ENCODE data around the gene DDX52. TPM values are rescaled to one million over a fixed set of nuclear protein-coding genes. Genes with fewer than 3 reads are reported as not detected.

Gene DDX52
- total RNA-seq, 1 donor from 2014 or later: 56.4 TPM

DNA sequence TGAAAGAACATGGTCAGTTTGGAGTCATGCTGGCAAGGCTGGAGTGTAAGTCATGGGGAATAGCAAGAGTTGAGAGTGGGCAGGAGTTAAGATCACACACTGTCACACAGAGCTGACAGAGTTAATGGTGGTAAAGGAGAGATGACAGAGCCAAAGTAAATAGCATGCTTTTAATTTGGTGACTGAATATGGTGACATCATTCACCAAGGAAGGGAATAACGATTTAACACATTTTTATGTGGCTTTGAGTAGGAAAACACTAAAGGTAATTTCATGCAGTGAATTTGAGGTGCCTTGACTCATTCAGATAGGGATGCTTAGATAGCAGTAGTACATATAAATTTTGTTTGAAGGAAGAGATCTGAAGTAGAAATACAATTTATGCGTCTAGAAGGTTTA lies 76.1 kb downstream of the DDX52 start:
- Mint-ChIP-seq H3K4me1 (peaks cover 4% of the 10 kb centered on the region), H3K27me3 (ENCODE audit: low read depth) (no peaks in the 10 kb centered on the region), H3K27ac (ENCODE audit: unreplicated experiment) (no peak overlapping the region), H3K9me3 (no peaks in the 10 kb centered on the region), H3K36me3 (ENCODE audit: low read depth) (peaks cover 30% of the 10 kb centered on the region), H3K4me3 (no peak overlapping the region)
- DNase-seq (ENCODE audit: low read depth, low spot score): no peak
- TF ChIP-seq, protein P1, sequence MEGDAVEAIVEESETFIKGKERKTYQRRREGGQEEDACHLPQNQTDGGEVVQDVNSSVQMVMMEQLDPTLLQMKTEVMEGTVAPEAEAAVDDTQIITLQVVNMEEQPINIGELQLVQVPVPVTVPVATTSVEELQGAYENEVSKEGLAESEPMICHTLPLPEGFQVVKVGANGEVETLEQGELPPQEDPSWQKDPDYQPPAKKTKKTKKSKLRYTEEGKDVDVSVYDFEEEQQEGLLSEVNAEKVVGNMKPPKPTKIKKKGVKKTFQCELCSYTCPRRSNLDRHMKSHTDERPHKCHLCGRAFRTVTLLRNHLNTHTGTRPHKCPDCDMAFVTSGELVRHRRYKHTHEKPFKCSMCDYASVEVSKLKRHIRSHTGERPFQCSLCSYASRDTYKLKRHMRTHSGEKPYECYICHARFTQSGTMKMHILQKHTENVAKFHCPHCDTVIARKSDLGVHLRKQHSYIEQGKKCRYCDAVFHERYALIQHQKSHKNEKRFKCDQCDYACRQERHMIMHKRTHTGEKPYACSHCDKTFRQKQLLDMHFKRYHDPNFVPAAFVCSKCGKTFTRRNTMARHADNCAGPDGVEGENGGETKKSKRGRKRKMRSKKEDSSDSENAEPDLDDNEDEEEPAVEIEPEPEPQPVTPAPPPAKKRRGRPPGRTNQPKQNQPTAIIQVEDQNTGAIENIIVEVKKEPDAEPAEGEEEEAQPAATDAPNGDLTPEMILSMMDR (conservative IDR thresholded peaks at IDR 0.05): no peak

DNA sequence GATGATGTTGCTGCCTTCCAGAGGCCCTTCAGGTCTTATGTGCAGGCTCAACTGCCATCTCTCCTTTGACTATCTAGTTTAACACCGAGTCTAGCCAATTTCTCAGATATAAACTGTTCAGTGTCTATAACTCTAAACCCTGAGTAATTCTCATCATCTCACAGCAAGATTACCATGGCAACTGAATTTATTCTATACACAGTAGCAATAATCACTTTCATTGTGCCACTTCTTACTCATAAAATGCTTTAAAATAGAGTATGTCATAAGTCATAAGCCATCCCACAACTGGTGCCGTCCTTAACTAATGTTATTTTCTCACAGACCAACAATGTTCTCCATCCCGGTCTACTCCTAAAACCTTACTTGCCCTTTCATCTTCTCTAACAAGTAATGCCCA lies 79.0 kb downstream of the DDX52 start:
- DNase-seq (ENCODE audit: low read depth, low spot score): no peak
- Mint-ChIP-seq H3K4me1 (peaks cover 6% of the 10 kb centered on the region), H3K27me3 (ENCODE audit: low read depth) (no peaks in the 10 kb centered on the region), H3K27ac (ENCODE audit: unreplicated experiment) (no peak overlapping the region), H3K9me3 (no peaks in the 10 kb centered on the region), H3K4me3 (no peak overlapping the region), H3K36me3 (ENCODE audit: low read depth) (peaks cover 30% of the 10 kb centered on the region)
- TF ChIP-seq, protein P1 (conservative IDR thresholded peaks at IDR 0.05): no peak

DNA sequence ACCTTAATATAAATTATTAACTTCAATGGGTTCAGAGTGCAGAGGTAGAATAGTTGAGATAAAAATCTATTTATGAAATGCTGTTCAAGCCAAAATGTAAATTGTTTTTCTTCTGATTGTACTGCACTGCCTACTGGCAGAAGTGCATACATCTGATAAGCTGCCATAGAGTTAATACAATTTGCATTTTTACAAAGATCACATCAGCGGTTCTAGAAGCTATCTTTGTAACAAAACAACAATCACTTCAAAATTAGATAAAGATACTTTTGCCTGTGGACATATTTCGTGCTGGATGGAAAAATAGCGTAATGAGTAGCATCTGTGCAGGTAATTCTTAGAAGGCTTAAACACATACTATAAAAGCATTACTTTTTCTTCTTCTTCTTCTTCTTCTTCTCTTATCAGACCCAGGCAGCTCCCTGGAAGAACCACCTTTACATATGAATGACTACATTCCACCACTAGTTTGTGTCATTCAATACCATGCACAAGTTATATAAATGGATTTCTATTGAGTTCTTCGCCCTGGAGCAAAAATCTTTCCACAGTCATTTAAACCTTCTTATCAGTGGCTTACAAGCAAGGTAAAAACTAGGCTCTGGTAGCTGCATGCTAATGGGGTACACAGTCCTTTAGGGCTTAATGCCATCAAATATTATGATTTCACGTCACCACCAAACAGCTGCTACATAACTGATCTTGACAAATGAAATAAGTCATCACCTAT lies 81.1 kb downstream of the DDX52 start:
- Mint-ChIP-seq H3K4me1 (peaks cover 6% of the 10 kb centered on the region), H3K9me3 (no peaks in the 10 kb centered on the region), H3K27ac (ENCODE audit: unreplicated experiment) (no peak overlapping the region), H3K36me3 (ENCODE audit: low read depth) (peaks cover 29% of the 10 kb centered on the region), H3K27me3 (ENCODE audit: low read depth) (no peaks in the 10 kb centered on the region), H3K4me3 (no peak overlapping the region)
- TF ChIP-seq, protein P1 (conservative IDR thresholded peaks at IDR 0.05): no peak
- DNase-seq (ENCODE audit: low read depth, low spot score): no peak

Small RNA genes within 50 kb of the gene (microRNA-seq; reads per million reads assigned to microRNA genes)
- not detected for gene MIR378J

Other genes with a start within 250 kb of the DDX52 start
- gene ACACA, start 236.6 kb downstream of the DDX52 start, total RNA-seq: 193 and 211 TPM in 2 replicates
- 31.0 and 36.5 TPM in 2 replicates for gene TADA2A, start 236.6 kb downstream of the DDX52 start, total RNA-seq
- 21.0 and 21.5 TPM in 2 replicates for gene DUSP14, start 153.6 kb downstream of the DDX52 start, total RNA-seq
- gene SYNRG, start 34.0 kb downstream of the DDX52 start, total RNA-seq: 43.0 and 50.6 TPM in 2 replicates
- gene HNF1B, start 101.6 kb upstream of the DDX52 start, total RNA-seq: not detected in 2 replicates